Transverse colon (tissue), 1 donor: ENCODE results near the gene IL17B.

Source experiments
- EP300 ChIP-seq: sonication (generic); formaldehyde crosslinking; IDR thresholded peaks from one replicate; pipeline ENCODE4 v1.6.1; 2017; ENCODE audit warnings: antibody characterized with exemption, low read depth
- POLR2A ChIP-seq: fragments of 450-650 bp; IDR thresholded peaks from one replicate; pipeline ENCODE4 v1.6.1; 2016; ENCODE audit warnings: antibody characterized with exemption, mild to moderate bottlenecking, moderate library complexity

GRCh38 chr5:149367972-149368645, 11.0 kb downstream of the IL17B start:
- TF ChIP-seq EP300: no peak
- TF ChIP-seq POLR2A: no peak
